Immature natural killer cell (primary cell): ENCODE data around the gene NUCKS1. TPM values are rescaled to one million over a fixed set of nuclear protein-coding genes. Genes with fewer than 3 reads are reported as not detected.

Experiments
- DNase-seq, 3 donors: peaks; one replicate each; pipeline ENCODE4 v3.0.0; 2022; ENCODE audit warnings: mixed read lengths in 1 of 3
- H3K27ac Mint-ChIP-seq, 6 donors: one replicate each; pipeline ENCODE4 v1.8.0; 2020; ENCODE audit warnings: mixed read lengths in 6 of 6, mild to moderate bottlenecking in 5 of 6, inconsistent platforms in 4 of 6, moderate library complexity in 3 of 6
- H3K27me3 Mint-ChIP-seq, 3 donors: one replicate each; pipeline ENCODE4 v1.8.0; 2020 to 2021; ENCODE audit warnings: low read depth in 3 of 3, mild to moderate bottlenecking in 3 of 3, mixed read lengths in 3 of 3, moderate library complexity in 3 of 3, inconsistent platforms in 1 of 3
- H3K36me3 Mint-ChIP-seq, 3 donors: one replicate each; pipeline ENCODE4 v1.8.0; 2020; ENCODE audit warnings: mixed read lengths in 3 of 3, inconsistent platforms in 2 of 3, mild to moderate bottlenecking in 2 of 3
- H3K4me1 Mint-ChIP-seq, 2 donors: one replicate each; pipeline ENCODE4 v1.8.0; 2020; ENCODE audit warnings: inconsistent platforms in 2 of 2, mild to moderate bottlenecking in 2 of 2, mixed read lengths in 2 of 2, moderate library complexity in 1 of 2
- H3K4me3 Mint-ChIP-seq, 5 donors: one replicate each; pipeline ENCODE4 v1.8.0; 2020; ENCODE audit warnings: mild to moderate bottlenecking in 5 of 5, mixed read lengths in 5 of 5, inconsistent platforms in 3 of 5, moderate library complexity in 3 of 5
- H3K9me3 Mint-ChIP-seq, 6 donors: one replicate each; pipeline ENCODE4 v1.8.0; 2020; ENCODE audit warnings: mild to moderate bottlenecking in 6 of 6, mixed read lengths in 6 of 6, inconsistent platforms in 4 of 6, moderate library complexity in 3 of 6
- polyA plus RNA-seq, 3 donors: library from polyadenylated mRNA; unstranded; fragments of 300-500 nt; fragmentation: Illumina TruSeq; gene quantifications; one replicate each; pipeline ENCODE4 v1.2.3, GENCODE V29; 2021

NUCKS1 gene
- polyA plus RNA-seq, 3 donors from 2014 or later: 7.8 to 20.3 (median 18.9) TPM

DNA sequence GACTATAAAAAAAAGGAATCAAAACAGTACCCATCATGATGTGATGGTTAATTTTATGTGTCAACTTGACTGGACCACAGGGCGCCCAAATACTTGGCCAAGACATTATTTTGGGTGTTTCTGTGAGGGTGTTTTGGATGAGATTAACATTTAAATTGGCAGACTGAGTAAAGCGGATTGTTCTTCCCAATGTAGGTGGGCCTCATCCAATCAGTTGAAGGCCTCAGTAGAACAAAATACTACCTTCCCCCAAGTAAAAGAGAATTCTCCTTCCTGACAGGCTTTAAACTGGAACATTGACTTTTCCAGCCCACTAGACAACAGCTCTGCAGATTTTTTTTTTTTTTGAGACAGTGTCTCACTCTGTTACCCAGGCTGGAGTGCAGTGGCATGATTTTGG lies 14.6 kb upstream of the NUCKS1 start:
- Mint-ChIP-seq H3K27me3 (peaks cover 0 to 1% (median 0%) of the 10 kb centered on the region in 3 donors), H3K4me1 (peaks cover 17 to 56% of the 10 kb centered on the region in 2 donors), H3K4me3 (no peak overlapping the region), H3K36me3 (peaks cover 0 to 25% (median 10%) of the 10 kb centered on the region in 3 donors), H3K9me3 (peaks cover 0 to 2% (median 0%) of the 10 kb centered on the region in 6 donors), H3K27ac (peak overlapping the region in 4 of 6 donors; percentile 45 to 69 (median 51))
- no peak for DNase-seq

DNA sequence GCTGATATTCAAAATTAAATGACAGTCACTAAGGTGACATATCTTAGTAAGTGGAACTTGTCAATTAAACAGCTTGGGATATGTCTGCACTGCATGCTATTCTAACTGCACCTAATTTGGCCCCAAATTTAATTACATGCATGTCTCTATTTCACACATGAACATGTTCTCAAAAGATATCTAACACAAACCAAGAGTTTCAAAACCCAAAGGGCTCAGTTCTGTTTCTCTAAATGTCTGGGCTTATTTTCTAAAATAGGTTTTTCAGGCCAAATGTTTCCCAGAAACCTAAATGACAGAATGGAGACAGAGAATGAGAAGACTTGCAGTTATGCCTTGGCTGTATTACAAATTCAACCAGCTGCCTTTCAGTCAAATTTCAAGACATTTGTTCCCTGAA lies 14.0 kb upstream of the NUCKS1 start:
- no peak overlapping the region for H3K4me3 Mint-ChIP-seq
- peaks cover 17 to 53% of the 10 kb centered on the region in 2 donors for H3K4me1 Mint-ChIP-seq
- H3K9me3 Mint-ChIP-seq: peaks cover 0 to 2% (median 0%) of the 10 kb centered on the region in 6 donors
- peaks cover 0 to 23% (median 10%) of the 10 kb centered on the region in 3 donors for H3K36me3 Mint-ChIP-seq
- no peak for DNase-seq
- H3K27ac Mint-ChIP-seq: peak overlapping the region in 5 of 6 donors; percentile 38 to 69 (median 56)
- H3K27me3 Mint-ChIP-seq: peaks cover 0 to 1% (median 0%) of the 10 kb centered on the region in 3 donors

GRCh38 chr1:205760606-205761005 lies 10.6 kb upstream of the NUCKS1 start:
- DNase-seq: no peak
- Mint-ChIP-seq H3K27ac (peak overlapping the region in 4 of 6 donors; percentile 45 to 79 (median 64)), H3K4me3 (no peak overlapping the region), H3K27me3 (peaks cover 0 to 1% (median 0%) of the 10 kb centered on the region in 3 donors), H3K36me3 (peaks cover 6 to 15% (median 11%) of the 10 kb centered on the region in 3 donors), H3K4me1 (peaks cover 8 to 22% of the 10 kb centered on the region in 2 donors), H3K9me3 (peaks cover 0 to 2% (median 0%) of the 10 kb centered on the region in 6 donors)

DNA sequence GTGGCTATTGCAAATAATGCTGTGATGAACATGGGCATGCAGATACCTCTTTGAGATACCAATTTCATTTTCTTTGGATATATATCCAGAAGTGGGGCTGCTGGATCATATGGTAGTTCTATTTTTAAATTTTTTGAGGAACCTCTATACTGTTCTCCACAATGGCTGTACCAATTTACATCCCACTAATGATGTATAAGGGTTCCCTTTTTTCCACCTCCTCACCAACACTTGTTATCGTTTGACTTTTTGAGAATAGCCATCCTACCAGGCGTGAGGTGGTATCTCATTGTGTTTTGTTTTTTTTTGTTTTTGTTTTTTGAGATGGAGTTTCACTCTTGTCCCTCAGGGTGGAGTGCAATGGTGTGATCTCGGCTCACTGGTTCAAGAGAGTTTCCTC lies 6.6 kb upstream of the NUCKS1 start:
- Mint-ChIP-seq H3K27me3 (peaks cover 0 to 1% (median 0%) of the 10 kb centered on the region in 3 donors), H3K4me3 (no peak overlapping the region), H3K27ac (no peak overlapping the region), H3K36me3 (peaks cover 5 to 6% (median 5%) of the 10 kb centered on the region in 3 donors), H3K9me3 (no peaks in the 10 kb centered on the region), H3K4me1 (peaks cover 1 to 4% of the 10 kb centered on the region in 2 donors)
- DNase-seq: no peak

DNA sequence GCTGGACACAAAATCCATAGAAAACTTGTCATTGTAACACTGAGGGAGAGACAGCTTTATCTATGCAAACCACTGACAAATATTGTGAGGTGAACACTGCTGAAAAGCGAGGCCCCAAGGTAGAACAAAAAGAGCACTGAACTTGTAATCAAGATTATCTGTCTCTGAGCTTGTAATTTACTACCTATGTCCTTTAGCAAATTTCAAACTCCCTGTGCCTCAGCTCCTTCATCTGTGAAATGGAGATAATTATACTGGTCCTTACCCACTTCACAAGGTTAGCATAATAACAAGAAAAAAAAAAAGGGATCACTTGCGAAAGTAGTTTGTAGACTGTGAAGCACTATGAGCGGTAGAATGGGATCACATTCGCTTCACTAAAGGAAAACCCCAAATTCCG lies 4.9 kb upstream of the NUCKS1 start:
- H3K36me3 Mint-ChIP-seq: peaks cover 5 to 9% (median 5%) of the 10 kb centered on the region in 3 donors
- H3K4me1 Mint-ChIP-seq: peaks cover 12 to 15% of the 10 kb centered on the region in 2 donors
- no peaks in the 10 kb centered on the region for H3K9me3 Mint-ChIP-seq
- no peak for DNase-seq
- H3K4me3 Mint-ChIP-seq: no peak overlapping the region
- peaks cover 6 to 10% (median 8%) of the 10 kb centered on the region in 3 donors for H3K27me3 Mint-ChIP-seq
- no peak overlapping the region for H3K27ac Mint-ChIP-seq

GRCh38 chr1:205751036-205751651 lies 1.2 kb upstream of the NUCKS1 start:
- peaks cover 40 to 44% of the 10 kb centered on the region in 2 donors for H3K4me1 Mint-ChIP-seq
- DNase-seq: no peak
- H3K36me3 Mint-ChIP-seq: peaks cover 0 to 3% (median 0%) of the 10 kb centered on the region in 3 donors
- H3K27me3 Mint-ChIP-seq: peaks cover 7 to 17% (median 17%) of the 10 kb centered on the region in 3 donors
- peak overlapping the region; percentile 89 to 99 (median 96) for H3K4me3 Mint-ChIP-seq
- no peaks in the 10 kb centered on the region for H3K9me3 Mint-ChIP-seq
- H3K27ac Mint-ChIP-seq: peak overlapping the region; percentile 95 to 99 (median 98)

DNA sequence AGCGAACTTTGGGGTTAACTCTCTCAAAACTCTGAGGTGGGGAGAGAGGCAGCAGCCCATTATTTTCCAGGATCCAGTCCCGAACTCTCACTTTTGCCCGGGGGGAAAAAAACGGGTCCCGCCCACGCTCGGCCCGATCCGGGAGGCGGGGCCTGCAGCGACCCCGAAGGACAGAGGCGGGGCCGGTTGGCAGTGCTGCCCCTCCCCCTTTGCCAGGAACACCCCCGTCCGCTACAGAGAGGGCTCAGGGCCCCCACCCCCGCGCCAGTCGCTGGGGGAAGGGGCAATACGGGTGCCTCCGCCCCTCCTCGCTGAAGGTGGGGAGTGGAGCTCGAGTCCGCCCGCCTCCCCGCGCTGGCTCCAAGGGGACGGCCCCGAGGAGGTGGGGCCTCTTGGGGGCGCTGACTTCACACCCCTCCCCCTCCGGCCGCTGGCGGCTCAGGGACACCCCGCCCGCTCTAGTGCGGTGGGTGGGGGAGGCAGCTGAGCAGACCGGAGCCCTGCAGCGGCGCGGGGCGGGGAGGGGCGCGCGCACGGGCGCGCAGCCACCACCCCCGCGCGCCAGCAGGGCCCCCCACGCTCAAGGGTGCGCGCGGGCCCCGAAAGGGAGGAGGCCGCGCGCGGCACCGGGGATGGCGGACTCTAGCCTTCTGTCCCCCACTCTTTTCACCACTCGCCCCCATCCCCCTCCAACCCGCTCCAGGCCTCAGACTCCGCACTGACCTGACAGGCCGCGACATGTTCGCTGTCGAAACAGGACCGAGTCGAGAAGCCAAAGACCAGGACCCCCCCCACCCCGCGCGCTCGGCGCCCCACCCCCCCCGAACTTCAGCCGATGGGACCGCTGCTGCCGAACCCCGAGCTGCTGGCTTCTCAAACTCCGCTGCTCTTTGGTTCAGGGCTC lies 496 bp downstream of the NUCKS1 start:
- peak; percentile 98 for DNase-seq
- Mint-ChIP-seq H3K4me1 (peaks cover 45 to 56% of the 10 kb centered on the region in 2 donors), H3K27ac (peak overlapping the region; percentile 97 to 99 (median 98)), H3K4me3 (peak overlapping the region; percentile 93 to 99 (median 98)), H3K9me3 (no peaks in the 10 kb centered on the region), H3K27me3 (peaks cover 7 to 17% (median 17%) of the 10 kb centered on the region in 3 donors), H3K36me3 (peaks cover 0 to 3% (median 0%) of the 10 kb centered on the region in 3 donors)

DNA sequence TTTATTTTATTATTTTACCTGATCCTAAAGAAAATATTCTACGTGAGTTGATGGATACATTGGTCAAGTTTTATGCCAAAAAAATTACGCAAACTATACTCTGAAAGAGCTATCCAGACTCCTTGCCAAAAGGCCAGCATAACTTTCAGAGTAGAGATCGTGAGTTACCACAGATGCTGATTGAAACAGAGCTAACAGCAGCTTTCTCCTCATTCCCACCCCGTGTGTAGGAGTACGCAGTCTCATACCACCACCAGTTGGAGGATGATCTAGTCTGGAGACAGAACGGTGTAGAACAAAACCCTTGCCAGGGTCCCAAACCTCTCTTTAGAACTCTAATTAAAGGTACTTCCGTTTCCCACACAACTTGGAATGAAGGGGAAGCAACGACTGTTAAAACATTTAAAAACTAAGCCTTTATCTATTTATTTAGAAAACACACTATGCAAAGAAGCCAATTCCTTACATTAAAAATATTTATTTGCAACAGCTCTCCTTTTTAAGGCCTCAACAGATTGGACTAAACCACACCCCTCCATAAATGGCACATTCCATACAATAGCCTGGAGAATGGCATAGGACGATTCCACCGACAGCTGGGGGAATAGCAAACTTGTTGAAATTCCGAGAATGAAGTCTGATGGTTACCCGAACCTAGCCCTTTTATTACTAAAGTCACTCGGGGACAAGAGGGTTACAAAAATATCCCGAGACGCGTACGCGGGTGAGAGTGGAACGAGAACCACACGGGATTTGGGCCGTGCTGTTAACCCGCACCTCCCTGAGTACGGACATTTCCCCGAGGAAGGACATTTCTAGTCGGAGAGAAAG lies 1.4 kb downstream of the NUCKS1 start:
- peaks cover 0 to 3% (median 0%) of the 10 kb centered on the region in 3 donors for H3K36me3 Mint-ChIP-seq
- H3K27me3 Mint-ChIP-seq: peaks cover 7 to 17% (median 17%) of the 10 kb centered on the region in 3 donors
- peak overlapping the region; percentile 91 to 99 (median 97) for H3K27ac Mint-ChIP-seq
- peaks cover 51 to 63% of the 10 kb centered on the region in 2 donors for H3K4me1 Mint-ChIP-seq
- H3K4me3 Mint-ChIP-seq: peak overlapping the region; percentile 93 to 98 (median 96)
- no peaks in the 10 kb centered on the region for H3K9me3 Mint-ChIP-seq
- DNase-seq: no peak

- peaks cover 60 to 80% of the 10 kb centered on the region in 2 donors for H3K4me1 Mint-ChIP-seq
- H3K27ac Mint-ChIP-seq: peak overlapping the region; percentile 30 to 99 (median 72)
- H3K27me3 Mint-ChIP-seq: peaks cover 7 to 21% (median 17%) of the 10 kb centered on the region in 3 donors
- H3K36me3 Mint-ChIP-seq: peaks cover 0 to 3% (median 0%) of the 10 kb centered on the region in 3 donors
- peak overlapping the region; percentile 22 to 96 (median 42) for H3K4me3 Mint-ChIP-seq
- DNase-seq: no peak
- H3K9me3 Mint-ChIP-seq: no peaks in the 10 kb centered on the region
Observed at GRCh38 chr1:205746757-205747412, 3.1 kb downstream of the NUCKS1 start.

- peak overlapping the region in 2 of 6 donors; percentile 47 to 62 for H3K27ac Mint-ChIP-seq
- H3K27me3 Mint-ChIP-seq: peaks cover 0 to 10% (median 7%) of the 10 kb centered on the region in 3 donors
- no peaks in the 10 kb centered on the region for H3K9me3 Mint-ChIP-seq
- peaks cover 60 to 74% of the 10 kb centered on the region in 2 donors for H3K4me1 Mint-ChIP-seq
- no peak overlapping the region for H3K4me3 Mint-ChIP-seq
- DNase-seq: no peak
- H3K36me3 Mint-ChIP-seq: no peaks in the 10 kb centered on the region
Observed at GRCh38 chr1:205744403-205744802, 5.6 kb downstream of the NUCKS1 start.

GRCh38 chr1:205743977-205744376 lies 6.0 kb downstream of the NUCKS1 start:
- H3K4me1 Mint-ChIP-seq: peaks cover 64 to 78% of the 10 kb centered on the region in 2 donors
- H3K27ac Mint-ChIP-seq: peak overlapping the region in 5 of 6 donors; percentile 12 to 62 (median 36)
- no peaks in the 10 kb centered on the region for H3K36me3 Mint-ChIP-seq
- no peak overlapping the region for H3K4me3 Mint-ChIP-seq
- no peak for DNase-seq
- H3K27me3 Mint-ChIP-seq: peaks cover 0 to 8% (median 6%) of the 10 kb centered on the region in 3 donors
- H3K9me3 Mint-ChIP-seq: no peaks in the 10 kb centered on the region

- peaks cover 0 to 4% (median 2%) of the 10 kb centered on the region in 3 donors for H3K27me3 Mint-ChIP-seq
- H3K4me1 Mint-ChIP-seq: peaks cover 45 to 69% of the 10 kb centered on the region in 2 donors
- H3K27ac Mint-ChIP-seq: peak overlapping the region in 5 of 6 donors; percentile 6 to 82 (median 27)
- no peak overlapping the region for H3K4me3 Mint-ChIP-seq
- no peaks in the 10 kb centered on the region for H3K36me3 Mint-ChIP-seq
- no peak for DNase-seq
- no peaks in the 10 kb centered on the region for H3K9me3 Mint-ChIP-seq
Observed at GRCh38 chr1:205741681-205742080, 8.3 kb downstream of the NUCKS1 start.
